PC-3 (cell line): ENCODE data around the gene SNRNP25.

ENCODE experiments used
- CTCF ChIP-seq: fragments of 300-600 bp; sonication (generic); conservative IDR thresholded peaks from 2 replicates; pipeline ENCODE4 v1.5.1; 2017; ENCODE audit warnings: antibody characterized with exemption, low read depth, mild to moderate bottlenecking, low read length
- EZH2phosphoT487 ChIP-seq: fragments of 300-600 bp; sonication (generic); IDR thresholded peaks from 2 replicates; pipeline ENCODE4 v1.6.1; 2018; ENCODE audit warnings: mild to moderate bottlenecking, antibody characterized with exemption, low read length, borderline replicate concordance

- TF ChIP-seq CTCF = no peak
- no peak for TF ChIP-seq EZH2phosphoT487
Measured at GRCh38 chr16:64914-65255, 11.3 kb downstream of the SNRNP25 start.
